Measurements from ENCODE around the gene FAM13C. TPM values are rescaled to one million over a fixed set of nuclear protein-coding genes. Genes with fewer than 3 reads are reported as not detected.

Gene FAM13C
- total RNA-seq, 4 donors from 2014 or later: 45.1 to 62.9 (median 53.1) TPM

GRCh38 chr10:59339351-59339750 is 23.0 kb downstream of the FAM13C start:
- Histone ChIP-seq H3K4me1 (peaks cover 17 to 83% (median 81%) of the 10 kb centered on the region in 4 donors), H3K36me3 (peaks cover 0 to 2% (median 0%) of the 10 kb centered on the region in 4 donors), H3K9me3 (no peaks in the 10 kb centered on the region), H3K4me3 (no peak overlapping the region), H3K27ac (replicated peaks in 1 of 4) (peak overlapping the region; percentile 69 to 80 (median 78)), H3K27me3 (no peaks in the 10 kb centered on the region)
- no peak for DNase-seq (ENCODE audit: extremely low spot score)
- TF ChIP-seq CTCF (IDR thresholded peaks at IDR 0.05) (no peak), POLR2AphosphoS5 (IDR thresholded peaks at IDR 0.05) (no peak), EP300 (IDR thresholded peaks at IDR 0.05) (no peak), POLR2A (IDR thresholded peaks at IDR 0.05; ENCODE audit: low read depth) (no peak)
- intact Hi-C loops (cut with DNase I): no loop called here
- WGBS: 50% methylated on average over 1 of the region's 1 CpG

- peaks cover 21 to 92% (median 89%) of the 10 kb centered on the region in 4 donors for H3K4me1 ChIP-seq
- no peaks in the 10 kb centered on the region for H3K36me3 ChIP-seq
- TF ChIP-seq EP300 (IDR thresholded peaks at IDR 0.05) (no peak), POLR2A (IDR thresholded peaks at IDR 0.05; ENCODE audit: low read depth) (no peak), POLR2AphosphoS5 (IDR thresholded peaks at IDR 0.05) (peak in 1 of 2 donors; percentile 47)
- intact Hi-C loops (cut with DNase I): no loop called here
- no peaks in the 10 kb centered on the region for H3K27me3 ChIP-seq
- H3K9me3 ChIP-seq: no peaks in the 10 kb centered on the region
- DNase-seq (ENCODE audit: extremely low spot score): no peak
- peak overlapping the region in 1 of 4 donors; percentile 8 for H3K4me3 ChIP-seq
- H3K27ac ChIP-seq (replicated peaks in 1 of 4): peak overlapping the region; percentile 69 to 80 (median 78)
Measured at GRCh38 chr10:59337201-59337652, 25.1 kb downstream of the FAM13C start.

- Histone ChIP-seq H3K4me3 (peak overlapping the region in 1 of 4 donors; percentile 8), H3K27ac (replicated peaks in 1 of 4) (peak overlapping the region; percentile 69 to 80 (median 78)), H3K27me3 (no peaks in the 10 kb centered on the region), H3K36me3 (no peaks in the 10 kb centered on the region), H3K9me3 (no peaks in the 10 kb centered on the region), H3K4me1 (peaks cover 21 to 92% (median 89%) of the 10 kb centered on the region in 4 donors)
- intact Hi-C loops (cut with DNase I): no loop called here
- no peak for TF ChIP-seq EP300 (IDR thresholded peaks at IDR 0.05)
- no peak for TF ChIP-seq CTCF (IDR thresholded peaks at IDR 0.05)
- no peak for TF ChIP-seq POLR2A (IDR thresholded peaks at IDR 0.05; ENCODE audit: low read depth)
- TF ChIP-seq POLR2AphosphoS5 (IDR thresholded peaks at IDR 0.05): peak in 1 of 2 donors; percentile 35
- 20% methylated on average over 2 of the region's 2 CpGs for WGBS
- no peak for DNase-seq (ENCODE audit: extremely low spot score)
Measured at GRCh38 chr10:59336632-59337031, 25.7 kb downstream of the FAM13C start.

GRCh38 chr10:59335497-59335896 is 26.9 kb downstream of the FAM13C start:
- peak overlapping the region; percentile 69 to 80 (median 78) for H3K27ac ChIP-seq (replicated peaks in 1 of 4)
- no peak for TF ChIP-seq EP300 (IDR thresholded peaks at IDR 0.05)
- no peak for TF ChIP-seq POLR2A (IDR thresholded peaks at IDR 0.05; ENCODE audit: low read depth)
- no peak for TF ChIP-seq CTCF (IDR thresholded peaks at IDR 0.05)
- no peak for TF ChIP-seq POLR2AphosphoS5 (IDR thresholded peaks at IDR 0.05)
- WGBS: 93% methylated on average over 2 of the region's 2 CpGs
- no peak for DNase-seq (ENCODE audit: extremely low spot score)
- no peak overlapping the region for H3K4me3 ChIP-seq
- intact Hi-C loops (cut with DNase I): no loop called here
- H3K36me3 ChIP-seq: no peaks in the 10 kb centered on the region
- H3K9me3 ChIP-seq: no peaks in the 10 kb centered on the region
- peaks cover 21 to 92% (median 90%) of the 10 kb centered on the region in 4 donors for H3K4me1 ChIP-seq
- no peaks in the 10 kb centered on the region for H3K27me3 ChIP-seq

- intact Hi-C loops (cut with DNase I): no loop called here
- peaks cover 21 to 94% (median 92%) of the 10 kb centered on the region in 4 donors for H3K4me1 ChIP-seq
- no peaks in the 10 kb centered on the region for H3K36me3 ChIP-seq
- H3K27ac ChIP-seq (replicated peaks in 1 of 4): peak overlapping the region; percentile 62 to 79 (median 68)
- WGBS: 33% methylated on average over 1 of the region's 1 CpG
- no peak for DNase-seq (ENCODE audit: extremely low spot score)
- no peak overlapping the region for H3K4me3 ChIP-seq
- no peaks in the 10 kb centered on the region for H3K9me3 ChIP-seq
- H3K27me3 ChIP-seq: no peaks in the 10 kb centered on the region
- TF ChIP-seq EP300 (IDR thresholded peaks at IDR 0.05): no peak
- no peak for TF ChIP-seq POLR2A (IDR thresholded peaks at IDR 0.05; ENCODE audit: low read depth)
- no peak for TF ChIP-seq POLR2AphosphoS5 (IDR thresholded peaks at IDR 0.05)
- no peak for TF ChIP-seq CTCF (IDR thresholded peaks at IDR 0.05)
Measured at GRCh38 chr10:59333701-59334100, 28.6 kb downstream of the FAM13C start.

Data from esophagus muscularis mucosa (tissue), 4 donors.